Measurements from ENCODE around the gene SOCS7.

The SOCS7 gene

GRCh38 chr17:38353668-38354067, 2.0 kb downstream of the SOCS7 start:
- Histone ChIP-seq H3K27ac (ENCODE audit: low read length) (no peak overlapping the region), H3K36me3 (ENCODE audit: control insufficient read depth in 1 of 2, insufficient read depth in 2 of 2, low read length in 2 of 2) (no peaks in the 10 kb centered on the region), H3K4me3 (ENCODE audit: low read depth in 1 of 2, low read length in 2 of 2) (peak overlapping the region; percentile 78 to 87), H3K27me3 (ENCODE audit: low read depth, low read length) (no peaks in the 10 kb centered on the region), H3K9me3 (ENCODE audit: control insufficient read depth in 1 of 2, low read length in 2 of 2) (no peaks in the 10 kb centered on the region), H3K4me1 (ENCODE audit: control insufficient read depth in 1 of 2, insufficient read depth in 2 of 2, low read length in 2 of 2) (peaks cover 4 to 50% of the 10 kb centered on the region in 2 donors)

GRCh38 chr17:38354466-38354865, 2.8 kb downstream of the SOCS7 start:
- Histone ChIP-seq H3K27me3 (ENCODE audit: low read depth, low read length) (no peaks in the 10 kb centered on the region), H3K36me3 (ENCODE audit: control insufficient read depth in 1 of 2, insufficient read depth in 2 of 2, low read length in 2 of 2) (no peaks in the 10 kb centered on the region), H3K27ac (ENCODE audit: low read length) (no peak overlapping the region), H3K4me3 (ENCODE audit: low read depth in 1 of 2, low read length in 2 of 2) (no peak overlapping the region), H3K4me1 (ENCODE audit: control insufficient read depth in 1 of 2, insufficient read depth in 2 of 2, low read length in 2 of 2) (peaks cover 4 to 56% of the 10 kb centered on the region in 2 donors), H3K9me3 (ENCODE audit: control insufficient read depth in 1 of 2, low read length in 2 of 2) (no peaks in the 10 kb centered on the region)

GRCh38 chr17:38355251-38355650, 3.6 kb downstream of the SOCS7 start:
- Histone ChIP-seq H3K4me1 (ENCODE audit: control insufficient read depth in 1 of 2, insufficient read depth in 2 of 2, low read length in 2 of 2) (peaks cover 4 to 56% of the 10 kb centered on the region in 2 donors), H3K4me3 (ENCODE audit: low read depth in 1 of 2, low read length in 2 of 2) (no peak overlapping the region)

GRCh38 chr17:38357486-38358123, 6.0 kb downstream of the SOCS7 start:
- H3K27me3 ChIP-seq (ENCODE audit: low read depth, low read length), result no peaks in the 10 kb centered on the region
- H3K4me3 ChIP-seq (ENCODE audit: low read depth in 1 of 2, low read length in 2 of 2), result no peak overlapping the region
- H3K36me3 ChIP-seq (ENCODE audit: control insufficient read depth in 1 of 2, insufficient read depth in 2 of 2, low read length in 2 of 2), result peaks cover 3 to 5% of the 10 kb centered on the region in 2 donors
- H3K4me1 ChIP-seq (ENCODE audit: control insufficient read depth in 1 of 2, insufficient read depth in 2 of 2, low read length in 2 of 2), result peaks cover 4 to 56% of the 10 kb centered on the region in 2 donors
- no peak overlapping the region for H3K27ac ChIP-seq (ENCODE audit: low read length)
- no peaks in the 10 kb centered on the region for H3K9me3 ChIP-seq (ENCODE audit: control insufficient read depth in 1 of 2, low read length in 2 of 2)

More at GRCh38 chr17:38355251-38355650, 3.6 kb downstream of the SOCS7 start:
- H3K36me3 ChIP-seq (ENCODE audit: control insufficient read depth in 1 of 2, insufficient read depth in 2 of 2, low read length in 2 of 2), result no peaks in the 10 kb centered on the region
- H3K9me3 ChIP-seq (ENCODE audit: control insufficient read depth in 1 of 2, low read length in 2 of 2), result no peaks in the 10 kb centered on the region
- H3K27me3 ChIP-seq (ENCODE audit: low read depth, low read length), result no peaks in the 10 kb centered on the region
- H3K27ac ChIP-seq (ENCODE audit: low read length), result no peak overlapping the region

DNA sequence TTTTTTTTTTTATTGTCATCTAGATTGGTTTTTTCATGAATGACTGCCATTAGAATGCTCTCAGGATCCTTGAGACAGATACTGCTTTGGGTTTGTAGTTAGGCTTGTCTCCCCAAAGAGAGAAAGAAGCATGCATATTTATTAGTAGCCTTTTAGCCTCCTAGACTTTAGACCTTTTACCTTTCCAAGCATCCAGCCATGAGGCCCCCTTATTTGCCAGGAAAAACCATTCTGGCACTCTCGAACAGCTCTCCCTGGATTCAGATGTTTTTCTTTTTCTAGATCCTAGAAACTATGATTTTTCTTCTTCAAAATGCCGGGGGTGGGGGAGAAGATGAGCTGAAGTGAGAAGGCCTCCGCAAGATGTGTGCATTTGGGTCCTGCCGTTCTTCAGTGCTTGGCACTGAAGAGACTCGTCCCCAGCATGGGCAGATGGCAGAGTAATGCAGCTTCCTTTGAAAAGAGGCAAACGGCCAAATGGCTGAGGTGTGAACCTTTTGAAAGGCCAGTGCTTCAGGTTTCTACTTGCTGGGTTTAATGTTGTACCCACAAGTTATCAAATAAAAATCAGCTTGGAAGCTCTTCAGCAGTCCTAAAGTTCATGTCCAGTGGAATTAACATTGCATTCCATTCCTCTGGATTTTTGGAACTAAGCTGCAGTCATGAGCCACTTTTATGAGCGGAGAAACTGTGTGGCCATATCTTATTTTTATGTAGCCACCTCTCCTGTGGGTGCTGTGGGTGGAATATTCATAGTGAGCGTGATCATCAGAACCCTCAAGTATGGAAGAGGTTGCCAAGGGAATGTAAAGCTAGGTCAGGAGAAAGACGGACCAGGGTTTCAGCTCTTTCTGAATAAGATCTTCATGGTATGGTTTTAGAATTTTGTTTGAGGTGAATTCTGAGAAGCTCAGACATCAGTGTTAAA, 7.2 kb downstream of the SOCS7 start:
- Histone ChIP-seq H3K27ac (ENCODE audit: low read length) (no peak overlapping the region), H3K4me3 (ENCODE audit: low read depth in 1 of 2, low read length in 2 of 2) (no peak overlapping the region)

DNA sequence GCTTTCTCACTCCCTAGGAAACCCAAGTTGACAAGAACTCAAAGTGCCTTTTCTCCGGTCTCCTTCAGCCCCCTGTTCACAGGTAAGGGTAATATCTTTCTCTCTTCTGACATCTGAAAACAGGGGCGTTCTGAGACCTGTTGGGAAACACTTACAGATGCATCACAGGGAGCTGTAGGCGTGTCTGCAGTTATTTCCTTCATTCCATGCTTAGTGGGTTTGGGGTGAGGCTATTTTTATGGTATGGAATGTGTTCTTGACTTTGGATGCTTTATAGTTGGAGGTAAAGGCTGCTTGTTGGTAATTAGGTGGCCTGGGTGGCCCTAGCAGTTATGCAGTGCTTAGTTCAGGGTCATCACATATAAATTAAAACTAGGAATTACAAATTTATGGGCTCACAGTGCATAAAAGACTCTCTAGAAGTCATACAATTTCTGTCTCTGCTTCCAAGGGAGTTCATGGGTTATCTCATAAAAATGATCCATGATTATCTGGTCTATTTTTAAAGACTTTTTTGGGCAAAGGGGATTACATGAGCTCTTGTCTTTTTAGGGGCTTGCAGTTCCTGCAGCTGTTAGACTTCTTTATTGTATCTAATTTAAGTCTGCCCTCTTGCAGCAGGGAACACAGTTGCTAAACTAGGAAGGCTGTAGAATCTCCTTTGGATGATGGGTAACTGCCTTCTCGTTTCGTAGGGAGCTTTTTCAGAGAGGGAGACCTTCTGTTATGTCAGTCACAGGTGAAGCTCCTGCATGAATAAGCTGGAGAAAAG, 10.2 kb downstream of the SOCS7 start:
- Histone ChIP-seq H3K4me3 (ENCODE audit: low read depth in 1 of 2, low read length in 2 of 2) (no peak overlapping the region), H3K9me3 (ENCODE audit: control insufficient read depth in 1 of 2, low read length in 2 of 2) (no peaks in the 10 kb centered on the region), H3K27me3 (ENCODE audit: low read depth, low read length) (no peaks in the 10 kb centered on the region), H3K36me3 (ENCODE audit: control insufficient read depth in 1 of 2, insufficient read depth in 2 of 2, low read length in 2 of 2) (peaks cover 16 to 33% of the 10 kb centered on the region in 2 donors), H3K27ac (ENCODE audit: low read length) (no peak overlapping the region), H3K4me1 (ENCODE audit: control insufficient read depth in 1 of 2, insufficient read depth in 2 of 2, low read length in 2 of 2) (peaks cover 0 to 23% of the 10 kb centered on the region in 2 donors)

More for the DNA sequence above, 7.2 kb downstream of the SOCS7 start:
- H3K9me3 ChIP-seq (ENCODE audit: control insufficient read depth in 1 of 2, low read length in 2 of 2), result no peaks in the 10 kb centered on the region
- H3K27me3 ChIP-seq (ENCODE audit: low read depth, low read length), result no peaks in the 10 kb centered on the region
- peaks cover 5 to 15% of the 10 kb centered on the region in 2 donors for H3K36me3 ChIP-seq (ENCODE audit: control insufficient read depth in 1 of 2, insufficient read depth in 2 of 2, low read length in 2 of 2)
- H3K4me1 ChIP-seq (ENCODE audit: control insufficient read depth in 1 of 2, insufficient read depth in 2 of 2, low read length in 2 of 2), result peaks cover 0 to 46% of the 10 kb centered on the region in 2 donors

- peaks cover 21 to 43% of the 10 kb centered on the region in 2 donors for H3K36me3 ChIP-seq (ENCODE audit: control insufficient read depth in 1 of 2, insufficient read depth in 2 of 2, low read length in 2 of 2)
- no peaks in the 10 kb centered on the region for H3K27me3 ChIP-seq (ENCODE audit: low read depth, low read length)
- H3K4me1 ChIP-seq (ENCODE audit: control insufficient read depth in 1 of 2, insufficient read depth in 2 of 2, low read length in 2 of 2), result peaks cover 0 to 12% of the 10 kb centered on the region in 2 donors
- no peak overlapping the region for H3K4me3 ChIP-seq (ENCODE audit: low read depth in 1 of 2, low read length in 2 of 2)
- no peaks in the 10 kb centered on the region for H3K9me3 ChIP-seq (ENCODE audit: control insufficient read depth in 1 of 2, low read length in 2 of 2)
- no peak overlapping the region for H3K27ac ChIP-seq (ENCODE audit: low read length)
Measured at GRCh38 chr17:38363016-38363415, 11.4 kb downstream of the SOCS7 start.

GRCh38 chr17:38364741-38365140, 13.1 kb downstream of the SOCS7 start:
- H3K4me1 ChIP-seq (ENCODE audit: control insufficient read depth in 1 of 2, insufficient read depth in 2 of 2, low read length in 2 of 2), result no peaks in the 10 kb centered on the region
- H3K9me3 ChIP-seq (ENCODE audit: control insufficient read depth in 1 of 2, low read length in 2 of 2), result no peaks in the 10 kb centered on the region
- H3K36me3 ChIP-seq (ENCODE audit: control insufficient read depth in 1 of 2, insufficient read depth in 2 of 2, low read length in 2 of 2), result peaks cover 34 to 58% of the 10 kb centered on the region in 2 donors
- no peaks in the 10 kb centered on the region for H3K27me3 ChIP-seq (ENCODE audit: low read depth, low read length)
- no peak overlapping the region for H3K27ac ChIP-seq (ENCODE audit: low read length)
- no peak overlapping the region for H3K4me3 ChIP-seq (ENCODE audit: low read depth in 1 of 2, low read length in 2 of 2)

DNA sequence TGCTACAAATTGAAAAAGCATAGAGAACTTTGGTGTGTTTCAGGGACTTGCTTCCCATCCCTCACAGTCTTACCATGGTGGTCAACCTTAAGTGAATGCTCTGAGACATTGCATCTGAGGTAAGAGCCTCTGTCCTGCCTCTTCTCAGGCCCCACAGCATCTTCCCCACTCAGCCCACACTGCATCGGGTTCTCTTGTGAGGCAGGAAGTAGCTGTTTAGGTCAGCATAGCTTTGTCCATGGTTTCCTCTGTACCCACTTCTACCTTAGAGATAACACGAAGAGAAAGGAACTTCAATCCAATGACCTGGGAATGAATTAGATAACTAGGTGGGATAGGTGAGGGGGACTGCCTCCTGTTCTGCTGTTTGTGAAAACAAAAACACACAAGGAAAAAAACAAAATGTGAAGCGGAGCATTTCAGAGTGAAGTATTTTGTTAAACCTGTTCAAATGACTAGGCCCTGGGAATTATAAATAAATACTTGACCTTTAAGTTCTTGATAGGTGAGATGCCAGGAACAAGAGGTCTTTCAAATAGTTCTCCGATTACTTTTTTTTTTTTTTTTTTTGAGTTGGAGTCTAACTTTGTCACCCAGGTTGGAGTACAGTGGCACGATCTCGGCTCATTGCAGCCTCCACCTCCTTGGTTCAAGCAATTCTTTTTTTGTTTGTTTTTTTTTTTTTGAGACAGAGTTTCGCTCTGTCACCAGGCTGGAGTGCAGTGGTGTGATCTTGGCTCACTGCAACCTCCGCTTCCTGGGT, 17.7 kb downstream of the SOCS7 start:
- peaks cover 29 to 56% of the 10 kb centered on the region in 2 donors for H3K36me3 ChIP-seq (ENCODE audit: control insufficient read depth in 1 of 2, insufficient read depth in 2 of 2, low read length in 2 of 2)
- no peaks in the 10 kb centered on the region for H3K27me3 ChIP-seq (ENCODE audit: low read depth, low read length)
- H3K27ac ChIP-seq (ENCODE audit: low read length), result no peak overlapping the region
- H3K4me3 ChIP-seq (ENCODE audit: low read depth in 1 of 2, low read length in 2 of 2), result no peak overlapping the region
- H3K4me1 ChIP-seq (ENCODE audit: control insufficient read depth in 1 of 2, insufficient read depth in 2 of 2, low read length in 2 of 2), result no peaks in the 10 kb centered on the region
- no peaks in the 10 kb centered on the region for H3K9me3 ChIP-seq (ENCODE audit: control insufficient read depth in 1 of 2, low read length in 2 of 2)

GRCh38 chr17:38379448-38379847, 27.8 kb downstream of the SOCS7 start:
- Histone ChIP-seq H3K4me3 (ENCODE audit: low read depth in 1 of 2, low read length in 2 of 2) (no peak overlapping the region), H3K36me3 (ENCODE audit: control insufficient read depth in 1 of 2, insufficient read depth in 2 of 2, low read length in 2 of 2) (peaks cover 16 to 44% of the 10 kb centered on the region in 2 donors), H3K4me1 (ENCODE audit: control insufficient read depth in 1 of 2, insufficient read depth in 2 of 2, low read length in 2 of 2) (no peaks in the 10 kb centered on the region), H3K27ac (ENCODE audit: low read length) (no peak overlapping the region), H3K27me3 (ENCODE audit: low read depth, low read length) (no peaks in the 10 kb centered on the region), H3K9me3 (ENCODE audit: control insufficient read depth in 1 of 2, low read length in 2 of 2) (no peaks in the 10 kb centered on the region)
